GM18499 (cell line): ENCODE data around the gene SRRM3.
A peak's percentile ranks its signal among the peaks of the same experiment; 100 is the strongest.
"Not testable (repeated sequence)": the region's sequence is repeated elsewhere in the genome, so short reads cannot be mapped to it uniquely, and the experiment has no call there.

ENCODE experiments used
- ATAC-seq: cut with Tn5 transposase; IDR thresholded peaks from one replicate; pipeline ENCODE4 v1.9.1; 2021; ENCODE audit warnings: moderate number of reproducible peaks; ENCODE audit not compliant: insufficient read depth, unreplicated experiment

The SRRM3 gene

GRCh38 chr7:76283254-76284159, 81.8 kb downstream of the SRRM3 start:
- ATAC-seq, result no peak

GRCh38 chr7:76285604-76286374, 84.1 kb downstream of the SRRM3 start:
- ATAC-seq, result no peak

- no peak for ATAC-seq
These were observed 85.2 kb downstream of the SRRM3 start for GRCh38 chr7:76286842-76287403.

GRCh38 chr7:76290847-76291350, 89.2 kb downstream of the SRRM3 start:
- not testable (repeated sequence) for ATAC-seq

GRCh38 chr7:76291351-76292212, 89.9 kb downstream of the SRRM3 start:
- ATAC-seq, result peak; percentile 76

- ATAC-seq, result no peak
These were observed 90.5 kb downstream of the SRRM3 start for GRCh38 chr7:76292213-76292573.

- ATAC-seq, result not testable (repeated sequence)
These were observed 91.2 kb downstream of the SRRM3 start for GRCh38 chr7:76292911-76293310.

- no peak for ATAC-seq
These were observed 91.8 kb downstream of the SRRM3 start for GRCh38 chr7:76293407-76293901.

- ATAC-seq, result no peak
These were observed 92.8 kb downstream of the SRRM3 start for GRCh38 chr7:76294344-76295024.

- no peak for ATAC-seq
These were observed 95.3 kb downstream of the SRRM3 start for GRCh38 chr7:76296743-76297740.

- no peak for ATAC-seq
These were observed 98.6 kb downstream of the SRRM3 start for GRCh38 chr7:76300166-76300731.

GRCh38 chr7:76301000-76301399, 99.3 kb downstream of the SRRM3 start:
- no peak for ATAC-seq

GRCh38 chr7:76302347-76303201, 100.9 kb downstream of the SRRM3 start, which contains the start of gene HSPB1:
Gene HSPB1 (plus strand): TSS chr7:76302673. CDS start chr7:76302713, 40 bp downstream.
- no peak for ATAC-seq

GRCh38 chr7:76303202-76304147, 101.8 kb downstream of the SRRM3 start:
- no peak for ATAC-seq

- no peak for ATAC-seq
These were observed 103.2 kb downstream of the SRRM3 start for GRCh38 chr7:76304888-76305375.
